GM18520 (cell line): Measurements from ENCODE around the gene UPF1.

Experiments
- ATAC-seq: cut with Tn5 transposase; IDR thresholded peaks from one replicate; pipeline ENCODE4 v1.9.1; 2021; ENCODE audit not compliant: unreplicated experiment

The UPF1 gene

GRCh38 chr19:18855647-18856384, 24.1 kb downstream of the UPF1 start:
- ATAC-seq = no peak

DNA sequence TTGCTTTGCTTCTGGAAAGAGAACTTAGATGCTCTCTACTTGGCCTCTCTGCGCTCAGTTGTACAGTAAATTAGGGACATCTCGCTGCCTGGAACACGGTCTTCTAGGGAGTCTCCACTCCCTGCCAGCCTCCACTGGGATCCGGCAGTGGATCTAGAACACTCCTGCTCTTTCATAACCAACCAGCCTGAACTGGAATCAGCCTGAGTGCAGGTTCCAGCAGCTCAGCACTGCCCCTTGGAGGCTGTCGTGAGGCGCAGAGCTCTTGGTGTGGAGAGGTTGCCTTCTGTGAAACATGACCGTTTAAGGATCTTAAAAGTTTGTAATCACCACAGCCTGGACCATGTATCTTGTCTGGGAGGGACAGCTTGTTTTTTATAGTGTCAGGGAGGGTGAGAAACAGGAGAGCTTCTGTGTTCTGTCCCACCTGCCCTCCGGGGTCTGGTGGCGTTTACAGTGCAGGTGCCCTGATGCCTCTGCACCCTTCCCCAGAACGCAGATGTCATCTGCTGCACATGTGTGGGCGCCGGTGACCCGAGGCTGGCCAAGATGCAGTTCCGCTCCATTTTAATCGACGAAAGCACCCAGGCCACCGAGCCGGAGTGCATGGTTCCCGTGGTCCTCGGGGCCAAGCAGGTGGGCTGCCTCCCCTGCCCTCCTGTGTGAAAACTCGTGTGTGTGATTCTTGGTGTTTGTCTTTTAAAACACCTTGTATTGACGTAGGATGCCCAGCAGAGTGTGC, 24.8 kb downstream of the UPF1 start:
- ATAC-seq = no peak

GRCh38 chr19:18857223-18857622, 25.5 kb downstream of the UPF1 start:
- no peak for ATAC-seq

DNA sequence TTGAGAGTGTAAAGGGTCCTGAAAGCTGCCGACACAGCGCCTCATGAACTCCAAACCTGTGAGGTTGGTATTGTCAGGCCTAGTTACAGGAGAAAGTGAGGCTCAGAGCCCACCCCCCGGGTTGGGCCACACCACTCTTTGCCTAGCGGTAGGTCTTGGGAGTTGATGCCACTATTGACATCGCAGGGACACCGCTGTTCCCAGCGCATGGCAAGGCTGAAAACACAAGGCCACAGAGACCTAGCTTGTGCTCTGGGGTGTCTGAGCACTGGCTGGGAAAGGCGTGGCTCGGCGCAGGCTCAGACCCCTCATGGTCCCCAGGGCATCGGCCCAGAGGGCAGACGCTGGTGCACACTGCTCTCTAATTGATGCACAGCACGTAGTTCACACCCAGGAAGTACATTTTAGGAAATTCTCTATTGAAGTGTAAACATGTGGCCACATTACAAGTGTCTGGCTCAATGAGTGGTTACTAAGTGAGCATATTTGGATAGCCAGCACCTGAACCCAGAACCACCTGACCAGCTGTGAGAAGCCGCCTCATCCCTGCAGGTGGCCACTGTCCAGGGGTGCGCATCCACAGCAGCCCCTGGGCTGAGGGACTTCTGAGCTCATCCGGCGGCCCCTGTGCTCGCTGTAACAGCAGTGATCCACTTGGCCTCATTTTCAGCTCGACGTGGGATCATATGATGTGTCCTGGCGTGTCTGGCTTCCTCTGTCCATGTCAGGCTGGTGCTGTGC, 27.3 kb downstream of the UPF1 start:
- no peak for ATAC-seq

GRCh38 chr19:18859676-18860301, 28.0 kb downstream of the UPF1 start:
- no peak for ATAC-seq

DNA sequence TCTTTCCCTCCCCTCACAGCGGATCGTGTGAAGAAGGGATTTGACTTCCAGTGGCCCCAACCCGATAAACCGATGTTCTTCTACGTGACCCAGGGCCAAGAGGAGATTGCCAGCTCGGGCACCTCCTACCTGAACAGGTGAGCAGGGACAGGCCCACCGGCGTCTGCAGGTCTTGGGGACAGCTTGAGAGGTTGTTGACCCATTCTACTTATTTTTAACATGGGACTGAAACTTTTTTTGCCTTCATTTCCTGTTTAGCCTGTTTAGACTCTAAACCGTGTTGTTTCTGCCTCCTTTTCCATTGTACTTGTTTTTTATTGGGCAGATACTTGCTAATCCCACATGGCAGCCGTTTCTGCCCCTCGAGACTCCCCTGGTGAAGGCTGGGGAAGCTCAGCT, 28.5 kb downstream of the UPF1 start:
- ATAC-seq = no peak

DNA sequence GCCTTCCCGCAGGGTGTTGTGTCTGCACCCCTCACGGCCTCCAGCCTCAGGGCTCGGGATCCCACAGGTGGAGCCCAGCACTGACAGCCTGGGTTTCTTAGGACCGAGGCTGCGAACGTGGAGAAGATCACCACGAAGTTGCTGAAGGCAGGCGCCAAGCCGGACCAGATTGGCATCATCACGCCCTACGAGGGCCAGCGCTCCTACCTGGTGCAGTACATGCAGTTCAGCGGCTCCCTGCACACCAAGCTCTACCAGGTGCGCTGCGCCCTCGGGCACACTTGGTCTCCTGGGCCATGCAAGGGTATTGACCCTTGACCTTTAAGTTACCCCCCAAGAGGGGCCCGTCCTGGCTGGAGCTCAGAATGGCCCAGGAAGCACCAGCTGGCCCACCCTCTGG, 29.0 kb downstream of the UPF1 start:
- no peak for ATAC-seq

GRCh38 chr19:18861235-18861634, 29.5 kb downstream of the UPF1 start:
- ATAC-seq = no peak

GRCh38 chr19:18861917-18862316, 30.2 kb downstream of the UPF1 start:
- ATAC-seq = no peak

- ATAC-seq = no peak
Observed at GRCh38 chr19:18862976-18863842, 31.4 kb downstream of the UPF1 start.

GRCh38 chr19:18863843-18864362, 32.1 kb downstream of the UPF1 start:
- ATAC-seq = no peak

DNA sequence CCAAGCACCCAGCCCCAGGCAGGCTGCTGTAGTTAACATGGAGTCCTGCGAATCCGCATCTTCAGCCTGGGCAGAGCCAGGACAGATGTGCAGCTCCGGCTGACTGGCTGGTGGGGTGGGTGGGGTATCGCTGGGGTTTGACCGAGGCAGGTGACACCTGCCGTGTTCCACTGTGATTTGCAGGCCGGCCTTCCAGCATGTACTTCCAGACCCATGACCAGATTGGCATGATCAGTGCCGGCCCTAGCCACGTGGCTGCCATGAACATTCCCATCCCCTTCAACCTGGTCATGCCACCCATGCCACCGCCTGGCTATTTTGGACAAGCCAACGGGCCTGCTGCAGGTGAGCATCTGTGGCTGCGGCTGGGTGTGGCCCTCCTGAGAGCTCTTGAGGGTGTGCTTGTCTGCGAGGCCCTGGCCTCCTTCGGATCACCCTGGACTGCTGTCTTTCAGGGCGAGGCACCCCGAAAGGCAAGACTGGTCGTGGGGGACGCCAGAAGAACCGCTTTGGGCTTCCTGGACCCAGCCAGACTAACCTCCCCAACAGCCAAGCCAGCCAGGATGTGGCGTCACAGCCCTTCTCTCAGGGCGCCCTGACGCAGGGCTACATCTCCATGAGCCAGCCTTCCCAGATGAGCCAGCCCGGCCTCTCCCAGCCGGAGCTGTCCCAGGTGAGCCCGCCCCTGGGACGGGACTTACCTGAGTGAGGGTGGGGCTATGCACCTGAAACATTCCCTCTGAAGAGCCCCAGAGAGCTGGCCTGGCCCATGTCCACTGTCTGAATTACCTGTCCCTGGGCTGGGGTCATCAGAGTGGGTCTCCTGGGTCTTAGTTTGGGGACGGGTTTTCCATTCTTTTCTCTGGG, 33.6 kb downstream of the UPF1 start:
- no peak for ATAC-seq

DNA sequence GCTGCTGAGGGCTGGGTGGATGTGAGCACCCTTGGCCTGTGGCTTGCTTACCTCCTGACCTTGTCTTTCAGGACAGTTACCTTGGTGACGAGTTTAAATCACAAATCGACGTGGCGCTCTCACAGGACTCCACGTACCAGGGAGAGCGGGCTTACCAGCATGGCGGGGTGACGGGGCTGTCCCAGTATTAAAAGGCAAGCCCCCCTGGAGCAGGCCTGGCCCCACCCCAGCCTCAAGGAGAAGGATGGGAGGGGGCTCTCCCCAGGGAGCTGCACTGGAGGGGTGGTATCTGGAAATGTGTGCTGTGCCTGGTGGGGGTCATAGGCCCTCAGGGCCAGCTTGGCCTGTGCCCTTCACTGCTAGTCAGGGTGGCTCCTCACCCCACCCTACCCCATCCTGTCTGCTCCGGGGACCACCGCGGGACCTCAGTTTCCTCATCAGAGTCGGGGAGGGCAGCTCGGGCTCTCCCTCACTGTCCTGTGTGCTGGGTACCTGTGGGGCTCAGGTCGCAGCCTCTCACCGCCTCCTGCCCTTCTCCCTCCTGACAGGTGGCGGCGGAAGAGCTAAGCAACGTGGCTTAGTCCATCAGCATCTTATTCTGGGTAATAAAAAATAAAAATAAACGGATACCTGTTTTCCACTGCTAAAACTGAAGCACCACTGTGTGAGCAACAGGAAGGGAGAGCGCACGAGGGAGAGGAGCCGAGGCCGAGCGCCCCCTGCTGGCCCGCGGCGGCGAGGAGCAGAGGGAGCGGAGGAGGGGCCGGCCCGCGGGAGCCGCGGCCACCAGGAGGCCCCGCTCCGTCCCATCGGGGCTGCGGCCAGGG, 34.4 kb downstream of the UPF1 start:
- ATAC-seq = no peak

- ATAC-seq = no peak
Observed at GRCh38 chr19:18866800-18867123, 35.0 kb downstream of the UPF1 start.

DNA sequence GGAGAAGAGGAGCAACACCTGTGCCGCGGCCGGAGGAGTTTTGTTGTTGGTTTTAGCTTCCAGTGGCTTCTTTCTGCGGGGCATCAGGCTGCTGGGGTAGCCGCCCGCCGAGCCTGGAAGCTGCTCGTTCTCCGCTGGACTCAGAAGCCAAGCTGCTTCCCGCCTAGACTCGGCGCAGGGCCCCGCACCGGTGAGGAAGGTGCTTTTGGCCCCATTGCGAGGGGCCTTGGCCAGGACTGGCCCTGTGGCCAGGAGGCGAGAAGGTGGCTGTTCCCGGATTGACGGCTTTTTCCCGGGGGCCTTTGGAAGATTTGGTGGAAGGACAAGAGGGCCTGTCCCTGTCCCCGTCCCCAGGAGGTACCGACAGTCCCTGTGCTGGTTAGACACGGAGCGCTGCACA, 35.4 kb downstream of the UPF1 start:
- no peak for ATAC-seq

DNA sequence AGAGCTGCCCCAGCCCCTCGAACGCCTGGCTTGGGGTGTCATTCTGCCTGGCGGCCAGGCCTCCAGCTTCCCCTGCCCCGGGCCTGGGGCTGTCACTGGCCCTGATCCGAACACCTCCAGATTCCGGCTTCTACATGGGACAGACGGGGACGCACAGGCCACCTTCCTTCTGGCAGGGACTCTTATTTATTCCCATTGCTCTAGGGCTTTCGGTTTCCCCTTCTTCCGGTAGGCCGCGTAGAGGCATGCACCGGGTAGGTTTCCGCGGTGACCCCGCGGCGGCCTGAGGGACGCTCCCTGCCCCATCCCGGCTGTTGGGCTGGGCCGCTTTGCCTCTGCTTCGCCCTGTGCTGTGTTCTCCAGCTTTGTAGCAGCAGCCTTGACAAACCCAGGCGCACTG, 36.0 kb downstream of the UPF1 start:
- ATAC-seq = no peak

- no peak for ATAC-seq
Observed at GRCh38 chr19:18868380-18869022, 36.7 kb downstream of the UPF1 start.

GRCh38 chr19:18869023-18869618, 37.4 kb downstream of the UPF1 start:
- ATAC-seq = no peak
